Measurements from ENCODE around the gene TCF3.

The TCF3 gene

DNA sequence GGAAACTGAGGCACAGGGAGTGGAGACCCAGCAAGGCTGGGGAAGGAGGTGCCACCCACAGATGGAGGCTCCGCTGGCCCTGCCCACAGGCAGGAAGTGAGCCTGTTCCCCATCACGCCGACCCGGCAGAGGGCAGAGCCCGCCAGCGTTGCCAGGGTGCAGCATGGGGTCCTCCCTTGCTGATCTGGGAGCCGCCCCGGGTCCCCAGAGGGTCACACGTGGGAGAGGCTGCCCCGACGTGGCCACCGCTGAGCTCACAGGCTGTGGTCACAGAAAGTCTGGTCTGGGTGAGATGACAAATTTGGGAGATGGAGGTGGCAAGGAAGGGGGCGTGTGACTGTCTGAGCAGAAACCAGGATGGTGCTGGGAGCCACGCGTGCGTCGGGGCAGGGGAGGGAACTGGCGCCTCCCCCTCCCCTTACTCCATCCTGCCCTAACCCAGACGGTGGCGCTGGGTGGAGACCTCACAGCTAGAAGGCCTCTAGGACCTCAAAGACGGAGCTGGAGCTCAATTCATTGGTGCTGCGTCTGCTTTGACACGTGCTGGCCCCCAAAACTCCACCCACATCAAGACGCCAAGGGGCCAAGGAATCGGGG is 92.0 kb downstream of the TCF3 start:
- no peak for DNase-seq (ENCODE audit: low read depth)
